GM13977 (cell line): ENCODE results near the gene MARCHF3.
"Not testable (repeated sequence)": the region's sequence is repeated elsewhere in the genome, so short reads cannot be mapped to it uniquely, and the experiment has no call there.

Experiments
- DNase-seq: peaks from one replicate; pipeline ENCODE4 v3.0.0; 2012; ENCODE audit warnings: low spot score
- in situ Hi-C: fragments of 300-500 bp; cut with MboI; formaldehyde crosslinking; loops from one replicate; pipeline ENCODE4 v1.12.0; 2022; ENCODE audit warnings: low sequenced_read_pairs, low pct_unique_long_range_greater_than_20kb, mixed read lengths, inconsistent platforms; ENCODE audit not compliant: unreplicated experiment
- TF ChIP-seq, protein P1 (sequence below): IDR thresholded peaks from 2 replicates; pipeline ENCODE4 v1.5.1; 2012; ENCODE audit warnings: mild to moderate bottlenecking, control low read depth; ENCODE audit not compliant: insufficient read depth; ENCODE audit errors: extremely low read depth, missing control alignments

The MARCHF3 gene

DNA sequence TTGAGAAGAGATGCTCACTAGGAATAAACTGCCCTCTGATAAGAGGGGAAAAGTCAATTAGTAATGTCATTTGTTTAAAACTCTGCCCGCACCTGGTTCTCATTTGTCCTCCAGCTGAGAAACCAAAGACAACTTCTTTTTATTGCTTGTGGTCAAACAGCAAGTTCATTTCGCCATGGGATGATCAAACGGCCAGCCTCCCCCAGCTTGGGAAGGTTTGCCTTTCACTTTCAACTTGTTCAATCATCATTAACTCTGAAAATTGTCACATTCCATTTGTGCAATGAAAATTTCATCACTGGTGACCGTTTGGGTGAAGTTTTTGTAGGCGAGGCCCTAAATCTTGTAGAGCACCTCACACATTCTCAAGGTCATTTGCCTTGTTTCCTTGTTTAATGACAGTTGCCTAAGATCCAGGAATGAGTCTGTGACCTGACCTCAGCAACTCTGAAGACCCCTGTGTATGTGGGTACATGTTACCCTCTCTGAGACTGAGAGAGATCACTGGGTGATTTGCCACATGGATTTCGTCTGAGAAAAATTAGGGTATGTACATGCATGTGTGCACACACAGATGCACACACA lies 117.7 kb downstream of the MARCHF3 start:
- in situ Hi-C loops = no loop called here
- no peak for DNase-seq
- TF ChIP-seq, protein P1, sequence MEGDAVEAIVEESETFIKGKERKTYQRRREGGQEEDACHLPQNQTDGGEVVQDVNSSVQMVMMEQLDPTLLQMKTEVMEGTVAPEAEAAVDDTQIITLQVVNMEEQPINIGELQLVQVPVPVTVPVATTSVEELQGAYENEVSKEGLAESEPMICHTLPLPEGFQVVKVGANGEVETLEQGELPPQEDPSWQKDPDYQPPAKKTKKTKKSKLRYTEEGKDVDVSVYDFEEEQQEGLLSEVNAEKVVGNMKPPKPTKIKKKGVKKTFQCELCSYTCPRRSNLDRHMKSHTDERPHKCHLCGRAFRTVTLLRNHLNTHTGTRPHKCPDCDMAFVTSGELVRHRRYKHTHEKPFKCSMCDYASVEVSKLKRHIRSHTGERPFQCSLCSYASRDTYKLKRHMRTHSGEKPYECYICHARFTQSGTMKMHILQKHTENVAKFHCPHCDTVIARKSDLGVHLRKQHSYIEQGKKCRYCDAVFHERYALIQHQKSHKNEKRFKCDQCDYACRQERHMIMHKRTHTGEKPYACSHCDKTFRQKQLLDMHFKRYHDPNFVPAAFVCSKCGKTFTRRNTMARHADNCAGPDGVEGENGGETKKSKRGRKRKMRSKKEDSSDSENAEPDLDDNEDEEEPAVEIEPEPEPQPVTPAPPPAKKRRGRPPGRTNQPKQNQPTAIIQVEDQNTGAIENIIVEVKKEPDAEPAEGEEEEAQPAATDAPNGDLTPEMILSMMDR = no peak

DNA sequence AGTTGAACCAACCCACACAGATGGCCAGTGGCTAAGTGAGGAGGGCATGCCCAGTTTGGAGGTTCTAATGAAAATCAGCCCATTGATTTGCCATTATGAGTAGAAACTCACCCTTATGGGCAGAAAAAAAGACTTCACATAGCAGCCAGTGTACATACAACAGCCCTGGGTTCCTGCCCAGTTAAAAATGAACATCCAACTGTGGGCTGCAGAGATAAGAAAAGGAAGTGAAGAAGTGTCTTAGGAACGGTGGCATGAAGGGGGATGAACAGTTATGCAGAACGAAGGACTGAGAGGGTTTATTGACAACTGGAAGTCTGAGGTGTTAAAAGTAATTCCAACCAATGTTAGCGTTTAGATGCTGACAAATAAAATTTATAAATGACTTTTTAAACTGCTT lies 118.4 kb downstream of the MARCHF3 start:
- TF ChIP-seq, protein P1 = no peak
- DNase-seq = no peak
- in situ Hi-C loops = no loop called here

DNA sequence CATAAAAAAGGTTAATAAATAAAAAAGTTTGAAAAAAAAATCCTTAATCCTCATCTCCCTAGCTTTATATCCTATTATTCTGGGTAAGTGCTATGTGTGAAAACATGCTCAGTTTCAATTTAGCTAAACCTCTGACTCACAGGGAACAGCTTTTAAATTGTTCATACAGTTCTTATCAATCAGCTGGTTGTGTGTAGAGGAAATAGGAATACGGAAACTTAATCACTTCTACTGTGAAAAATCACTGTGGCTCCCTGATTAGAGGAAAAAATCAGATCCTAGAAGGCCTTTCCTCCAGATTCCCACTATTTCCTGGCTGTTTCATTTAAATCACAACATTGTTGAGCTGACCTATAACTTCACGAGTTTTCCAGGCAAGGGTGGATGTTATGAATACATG lies 120.5 kb downstream of the MARCHF3 start:
- TF ChIP-seq, protein P1 = no peak
- in situ Hi-C loops = no loop called here
- no peak for DNase-seq

DNA sequence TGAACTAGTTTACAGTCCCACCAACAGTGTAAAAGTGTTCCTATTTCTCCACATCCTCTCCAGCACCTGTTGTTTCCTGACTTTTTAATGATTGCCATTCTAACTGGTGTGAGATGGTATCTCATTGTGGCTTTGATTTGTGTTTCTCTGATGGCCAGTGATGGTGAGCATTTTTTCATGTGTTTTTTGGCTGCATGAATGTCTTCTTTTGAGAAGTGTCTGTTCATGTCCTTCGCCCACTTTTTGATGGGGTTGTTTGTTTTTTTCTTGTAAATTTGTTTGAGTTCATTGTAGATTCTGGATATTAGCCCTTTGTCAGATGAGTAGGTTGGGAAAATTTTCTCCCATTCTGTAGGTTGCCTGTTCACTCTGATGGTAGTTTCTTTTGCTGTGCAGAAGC lies 126.0 kb downstream of the MARCHF3 start:
- DNase-seq, in situ Hi-C loops: not testable (repeated sequence)

DNA sequence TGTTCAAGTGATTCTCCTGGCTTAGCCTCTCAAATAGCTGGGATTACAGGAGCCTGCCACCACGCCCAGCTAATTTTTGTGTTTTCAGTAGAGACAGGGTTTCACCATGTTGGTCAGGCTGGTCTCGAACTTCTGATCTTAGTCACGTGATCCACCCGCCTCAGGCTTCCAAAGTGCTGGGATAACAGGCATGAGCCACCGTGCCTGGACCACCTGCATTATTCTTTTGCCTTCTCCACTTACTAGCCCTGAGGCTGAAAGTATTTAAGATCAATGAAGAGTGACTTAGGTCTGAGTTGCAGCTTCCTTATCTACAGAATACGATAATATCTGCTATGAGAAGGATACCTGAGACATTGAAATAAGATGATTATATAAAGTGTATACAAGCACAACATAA lies 129.6 kb downstream of the MARCHF3 start:
- DNase-seq = no peak
- TF ChIP-seq, protein P1 = no peak
- in situ Hi-C loops = no loop called here

DNA sequence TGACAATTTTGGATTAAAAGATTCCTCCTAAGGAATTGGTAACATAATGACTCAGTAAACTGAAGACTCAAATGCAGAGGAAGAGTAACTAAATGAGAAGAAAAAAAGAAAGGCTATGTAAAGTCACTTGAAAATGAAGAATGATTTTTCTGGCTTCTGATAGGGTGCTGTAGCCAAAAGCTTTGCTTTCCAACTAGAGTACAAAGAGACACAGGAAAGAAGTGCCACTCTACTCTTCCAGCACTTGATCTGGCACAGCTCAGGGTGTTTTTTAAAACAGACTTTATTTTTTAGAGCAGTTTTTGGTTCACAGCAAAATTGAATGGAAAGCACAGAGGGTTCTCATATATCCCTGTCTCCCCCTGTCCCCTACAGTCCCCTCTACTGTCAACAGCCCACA lies 130.9 kb downstream of the MARCHF3 start:
- DNase-seq = no peak
- in situ Hi-C loops = no loop called here
- TF ChIP-seq, protein P1 = no peak

DNA sequence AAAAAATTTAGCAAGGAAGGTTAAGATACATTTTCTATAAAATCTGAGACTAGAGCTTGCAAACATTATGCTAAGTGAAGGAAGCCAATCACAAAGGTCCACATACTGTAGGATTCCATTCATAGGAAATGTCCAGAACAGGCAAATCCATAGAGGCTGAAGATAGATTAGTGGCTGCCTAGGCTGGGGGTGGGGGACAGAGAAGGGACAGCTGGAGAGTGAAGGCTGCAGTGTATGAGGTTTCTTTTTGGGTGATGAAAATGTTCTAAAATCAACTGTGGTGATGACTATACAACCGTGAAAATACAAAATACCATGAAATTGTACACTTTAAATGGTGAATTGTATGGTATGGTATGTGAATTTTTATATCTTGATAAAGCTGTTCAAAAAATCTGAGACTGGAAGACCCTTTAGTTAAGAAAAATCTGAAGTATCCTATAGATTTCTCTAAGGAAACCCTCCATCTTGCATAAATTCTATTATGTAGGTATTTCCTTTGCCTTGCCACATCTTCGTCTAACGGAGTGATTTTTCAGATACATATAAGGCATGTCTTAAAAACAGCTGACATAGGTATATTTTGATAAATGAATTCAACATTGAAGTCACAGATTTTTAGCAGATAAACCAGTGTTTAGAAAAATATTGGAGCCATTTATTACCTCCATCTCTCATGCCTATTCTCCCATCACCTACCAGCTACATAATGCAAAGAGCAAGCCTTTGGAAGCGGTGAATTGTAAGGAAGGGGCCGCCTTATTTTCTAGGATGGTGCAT lies 132.3 kb downstream of the MARCHF3 start:
- in situ Hi-C loops = no loop called here
- TF ChIP-seq, protein P1 = no peak
- DNase-seq = no peak
